K562 (cell line): Measurements from ENCODE around the gene BHLHE23. TPM values are rescaled to one million over a fixed set of nuclear protein-coding genes. Genes with fewer than 3 reads are reported as not detected.

Experiments used
- ATAC-seq: fragments of 200-7000 bp; cut with Tn5 transposase; 3 replicates; pipeline ENCODE4 v1.9.1; 2020; ENCODE audit warnings: moderate library complexity
- BruUV-seq: library from RNA; stranded (reverse); fragments of 400-500 nt; replicated peaks from 2 replicates; lab custom pipeline; 2021; lab: Mats Ljungman, UMichigan
- CTCF ChIA-PET: fragments of 300-600 bp; formaldehyde crosslinking; extraction: SDS; loops from one replicate; lab custom pipeline; 2021; ENCODE audit warnings: low intra/inter-chr PET ratio; lab: Yijun Ruan, JAX
- POLR2A ChIA-PET: fragments of 300-600, 350-650 bp; sonication (Branson Sonifier 250); formaldehyde crosslinking; extraction: SDS; loops from one replicate; lab custom pipeline; 2021; ENCODE audit warnings: antibody characterized with exemption, inconsistent platforms; lab: Yijun Ruan, JAX
- DNase-seq, 4 experiments: peaks; one replicate each; pipeline versions ENCODE4 v3.0.0 to v3.0.0-alpha.2; 2011 to 2018; ENCODE audit warnings: low spot score in 3 of 4, mixed read lengths in 3 of 4; ENCODE audit errors: extremely low read depth in 1 of 4
- FAIRE-seq: peaks from 2 replicates; lab custom pipeline; 2011; peaks lifted over from hg19 to GRCh38; lab: Jason Lieb, UNC
- H2AFZ ChIP-seq: 2 replicates; pipeline ENCODE4 v1.6.0; 2011; ENCODE audit warnings: low read depth, low read length, control low read depth, inconsistent platforms
- H3K27ac ChIP-seq: fragments of 200-600 bp; 3 replicates; pipeline ENCODE4 v1.8.0; 2011; ENCODE audit warnings: low read depth, mild to moderate bottlenecking, control low read depth, inconsistent platforms, low read length, moderate library complexity, mixed read lengths; ENCODE audit errors: extremely low read depth
- H3K27me3 ChIP-seq, 2 experiments: fragments of 300-600 bp in 1 of 2; 2 replicates in 1 of 2; 3 replicates in 1 of 2; pipeline versions ENCODE4 v1.6.0 to v1.8.0; 2011; ENCODE audit warnings: inconsistent platforms in 2 of 2, low read length in 2 of 2, mild to moderate bottlenecking in 1 of 2, mixed read lengths in 1 of 2, moderate library complexity in 1 of 2; ENCODE audit not compliant: control insufficient read depth in 2 of 2, insufficient read depth in 2 of 2
- H3K36me3 ChIP-seq: fragments of 300-600 bp; 3 replicates; pipeline ENCODE4 v1.8.0; 2011; ENCODE audit warnings: mild to moderate bottlenecking, low read length, inconsistent platforms; ENCODE audit not compliant: control insufficient read depth, insufficient read depth
- H3K4me1 ChIP-seq, 2 experiments: fragments of 200-600 bp in 1 of 2; replicated peaks in 1 of 2; 2 replicates in 1 of 2; 3 replicates in 1 of 2; pipeline versions ENCODE4 v1.5.1 to v1.8.0; 2011; ENCODE audit warnings: inconsistent platforms in 2 of 2, low read length in 2 of 2, mild to moderate bottlenecking in 1 of 2, mixed read lengths in 1 of 2, moderate library complexity in 1 of 2; ENCODE audit not compliant: control insufficient read depth in 2 of 2, insufficient read depth in 2 of 2
- H3K4me2 ChIP-seq: 2 replicates; pipeline ENCODE4 v1.6.1; 2011; ENCODE audit warnings: low read length, control low read depth, inconsistent platforms, mixed read lengths; ENCODE audit not compliant: insufficient read depth
- H3K4me3 ChIP-seq: fragments of 200-600 bp; sonication (generic), shearing (Covaris generic); 2 replicates; pipeline ENCODE4 v1.5.1; 2016; ENCODE audit warnings: control low read depth, inconsistent platforms
- H3K79me2 ChIP-seq: fragments of 200-600 bp; 3 replicates; pipeline ENCODE4 v1.8.0; 2011; ENCODE audit warnings: low read length, inconsistent platforms; ENCODE audit not compliant: control insufficient read depth, insufficient read depth
- H3K9ac ChIP-seq, 2 experiments: 2 replicates each; pipeline versions ENCODE4 v1.6.0 to v1.6.1; 2011; ENCODE audit warnings: low read depth in 2 of 2, low read length in 2 of 2, control low read depth in 1 of 2, inconsistent platforms in 1 of 2, mild to moderate bottlenecking in 1 of 2, mixed read lengths in 1 of 2; ENCODE audit not compliant: insufficient read depth in 1 of 2
- H3K9me1 ChIP-seq: one replicate; pipeline ENCODE4 v1.6.0; 2011; ENCODE audit warnings: inconsistent platforms, mild to moderate bottlenecking, low read length, moderate library complexity; ENCODE audit not compliant: control insufficient read depth, insufficient read depth
- H3K9me3 ChIP-seq: replicated peaks from 2 replicates; pipeline ENCODE4 v1.5.1; 2011; ENCODE audit warnings: low read depth, low read length, inconsistent platforms; ENCODE audit not compliant: control insufficient read depth, insufficient read depth
- H4K20me1 ChIP-seq: replicated peaks from 2 replicates; pipeline ENCODE4 v1.6.1; 2011; ENCODE audit warnings: low read length, inconsistent platforms, mixed read lengths; ENCODE audit not compliant: control insufficient read depth, insufficient read depth
- CHD2 ChIP-seq: IDR thresholded peaks from 2 replicates; pipeline ENCODE4 v1.6.1; 2011; ENCODE audit warnings: low read depth, low read length
- FOXP1 ChIP-seq: sonication (generic); formaldehyde crosslinking; IDR thresholded peaks from 2 replicates; pipeline ENCODE4 v1.8.0; 2022; ENCODE audit warnings: mild to moderate bottlenecking, missing genetic modification reagents
- KAT7 ChIP-seq: sonication (generic); formaldehyde crosslinking; IDR thresholded peaks from 2 replicates; pipeline ENCODE4 v1.8.0; 2022; ENCODE audit warnings: missing genetic modification reagents, mild to moderate bottlenecking, borderline replicate concordance
- NFXL1 ChIP-seq: fragments of 450-650 bp; formaldehyde crosslinking; IDR thresholded peaks from 2 replicates; pipeline ENCODE4 v1.4.0; 2021; ENCODE audit warnings: mild to moderate bottlenecking
- OTX1 ChIP-seq: fragments of 450-650 bp; formaldehyde crosslinking; IDR thresholded peaks from 2 replicates; pipeline ENCODE4 v1.4.0; 2022; ENCODE audit warnings: mild to moderate bottlenecking
- RFX1 ChIP-seq: fragments of 450-650 bp; IDR thresholded peaks from 2 replicates; pipeline ENCODE4 v1.6.1; 2016; ENCODE audit warnings: mild to moderate bottlenecking, moderate library complexity
- TAL1 ChIP-seq: fragments of 450-650 bp; IDR thresholded peaks from 2 replicates; pipeline ENCODE4 v1.6.1; 2016; ENCODE audit warnings: mild to moderate bottlenecking
- TARDBP ChIP-seq: fragments of 450-650 bp; IDR thresholded peaks from 2 replicates; pipeline ENCODE4 v1.6.1; 2016
- ZNF431 ChIP-seq: sonication (generic); formaldehyde crosslinking; IDR thresholded peaks from 2 replicates; pipeline ENCODE4 v1.8.0; 2022; ENCODE audit warnings: mild to moderate bottlenecking, missing genetic modification reagents
- ZNF76 ChIP-seq: fragments of 250-450 bp; sonication (Bioruptor Pico); IDR thresholded peaks from 2 replicates; pipeline ENCODE4 v1.4.0; 2020; ENCODE audit warnings: mild to moderate bottlenecking, moderate library complexity, borderline replicate concordance
- WGBS: fragments of 100-300 bp; shearing (Covaris generic); methylation state at CpG from one replicate; pipeline ENCODE4 v1.1.6; 2016; ENCODE audit warnings: low coverage, mixed read lengths; ENCODE audit not compliant: insufficient coverage; ENCODE audit errors: missing lambda C conversion rate; 5-methylcytosine and 5-hydroxymethylcytosine counted together
- in situ Hi-C: fragments of 300-500 bp; cut with MboI; formaldehyde crosslinking; loops from 4 replicates; pipeline ENCODE4 v1.15.0; 2018; ENCODE audit warnings: inconsistent platforms, mixed read lengths
- intact Hi-C: fragments of 100-400 bp; cut with micrococcal nuclease; formaldehyde crosslinking; loops from 2 replicates; pipeline ENCODE4 v1.14.2; 2022
- polyA plus RNA-seq, 8 experiments: library from polyadenylated mRNA; depleted of rRNA in 4 of 8; stranded (reverse) in 5 of 8; unstranded in 3 of 8; fragments of >200 nt; fragmentation: Nextera tagmentation in 2 of 8; fragmentation: Illumina TruSeq in 1 of 8; extraction: Ambion mirVana in 2 of 8; extraction: Trizol in 1 of 8; gene quantifications; 2 replicates each; pipeline versions ENCODE4 v1.2.1 to v1.2.3, GENCODE V29; 2011 to 2014; ENCODE audit warnings: inconsistent platforms in 1 of 8, missing spikeins in 1 of 8
- total RNA-seq, 7 experiments: library from RNA; depleted of rRNA in 6 of 7; stranded (reverse); fragments of >200 nt in 6 of 7; fragmentation: Illumina TruSeq in 2 of 7; extraction: Trizol in 2 of 7; gene quantifications; 2 replicates each; pipeline versions ENCODE4 v1.2.1 to v1.2.3, GENCODE V29; 2011 to 2021; ENCODE audit warnings: low replicate concordance in 1 of 7

Gene BHLHE23
- total and polyA plus RNA-seq, 9 of the 15 experiments (the other 6 are each of a cell fraction or from before 2014, with no cell fraction given), result not detected

DNA sequence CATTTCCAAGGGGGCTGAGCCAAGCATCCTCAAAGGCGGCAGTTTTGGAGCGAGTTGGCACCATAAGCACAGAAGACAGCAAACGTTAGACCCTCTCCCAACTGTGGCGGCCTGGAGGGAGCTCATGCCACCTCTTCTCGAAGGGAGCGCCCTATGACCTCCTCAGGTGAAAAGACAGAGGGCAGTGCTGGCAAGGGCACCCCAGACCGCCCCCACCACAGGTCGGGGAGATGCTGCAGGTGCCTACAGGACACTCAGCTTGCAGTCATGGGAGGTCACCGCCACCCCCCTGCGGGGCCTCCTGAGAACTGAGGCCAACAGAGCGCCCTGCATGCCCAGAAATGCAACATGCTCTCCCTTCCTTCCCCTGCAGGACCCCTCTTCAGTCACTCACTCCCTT, 45.1 kb upstream of the BHLHE23 start:
- H2AFZ ChIP-seq, result no peak overlapping the region
- no peak overlapping the region for H3K9ac ChIP-seq
- ChIA-PET POLR2A (interaction anchor here (0.6 to 1.2 kb wide), 3 partner anchors 11 to 79 kb away, joined by 3 to 4 read pairs (median 3); no protein-coding TSS in a partner anchor), CTCF (no interaction called here)
- H3K9me3 ChIP-seq, result 0 out of 2 replicates have a peak, but pooled peaks cover 1% of the 10 kb centered on the region
- FAIRE-seq (no peak), ATAC-seq (no peak), DNase-seq (no peak)
- H3K36me3 ChIP-seq, result no peaks in the 10 kb centered on the region
- peaks cover 0 to 26% of the 10 kb centered on the region in 2 experiments; a peak in 3 of 5 replicates for H3K4me1 ChIP-seq
- WGBS, result 2% methylated on average over 10 of the region's 11 CpGs
- H3K4me2 ChIP-seq, result no peak overlapping the region
- H4K20me1 ChIP-seq, result peaks cover 9% of the 10 kb centered on the region; the same call in 1 of the 2 replicates
- H3K4me3 ChIP-seq, result no peak overlapping the region
- TF ChIP-seq FOXP1, result no peak
- TF ChIP-seq TARDBP, result no peak
- no peak for TF ChIP-seq NFXL1 (CRISPR knock-in tag)
- no peak for TF ChIP-seq OTX1 (CRISPR knock-in tag)
- no peak for TF ChIP-seq KAT7 (CRISPR knock-in tag)
- no peak for TF ChIP-seq RFX1
- TF ChIP-seq ZNF431 (CRISPR knock-in tag), result no peak
- TF ChIP-seq TAL1, result no peak
- TF ChIP-seq ZNF76, result no peak
- no peak for TF ChIP-seq CHD2
- no peaks in the 10 kb centered on the region for H3K79me2 ChIP-seq
- in situ Hi-C loops, result no loop called here
- peaks cover 4% of the 10 kb centered on the region for H3K9me1 ChIP-seq
- intact Hi-C loops, result no loop called here
- no peak overlapping the region for H3K27ac ChIP-seq
- peaks cover 13 to 67% of the 10 kb centered on the region in 2 experiments; a peak in 4 of 5 replicates for H3K27me3 ChIP-seq
- BruUV-seq, result no TSS peak
